ENCODE data around the gene GLT8D2. TPM values are rescaled to one million over a fixed set of nuclear protein-coding genes. Genes with fewer than 3 reads are reported as not detected.
A peak's percentile ranks its signal among the peaks of the same experiment; 100 is the strongest.

GLT8D2 gene
- total RNA-seq, 1 donor from 2014 or later, result 3.4 TPM

GRCh38 chr12:104000807-104001434 is 49.1 kb downstream of the GLT8D2 start:
- DNase-seq (ENCODE audit: low read depth, low spot score), result no peak

GRCh38 chr12:103998976-103999375 is 51.0 kb downstream of the GLT8D2 start:
- no peak for DNase-seq (ENCODE audit: low read depth, low spot score)

GRCh38 chr12:103997286-103997900 is 52.6 kb downstream of the GLT8D2 start:
- no peak for DNase-seq (ENCODE audit: low read depth, low spot score)

GRCh38 chr12:103996595-103996994 is 53.4 kb downstream of the GLT8D2 start:
- DNase-seq (ENCODE audit: low read depth, low spot score), result no peak

- DNase-seq (ENCODE audit: low read depth, low spot score), result no peak
Observed at GRCh38 chr12:103994235-103994634, 55.8 kb downstream of the GLT8D2 start.

GRCh38 chr12:103986829-103987228 is 63.2 kb downstream of the GLT8D2 start:
- DNase-seq (ENCODE audit: low read depth, low spot score), result no peak

- no peak for DNase-seq (ENCODE audit: low read depth, low spot score)
Observed at GRCh38 chr12:103978384-103978982, 71.5 kb downstream of the GLT8D2 start.

- DNase-seq (ENCODE audit: low read depth, low spot score), result no peak
Observed at GRCh38 chr12:103975368-103975767, 74.6 kb downstream of the GLT8D2 start.

GRCh38 chr12:103973909-103974308 is 76.1 kb downstream of the GLT8D2 start:
- DNase-seq (ENCODE audit: low read depth, low spot score), result no peak

GRCh38 chr12:103969391-103969790 is 80.6 kb downstream of the GLT8D2 start:
- DNase-seq (ENCODE audit: low read depth, low spot score), result no peak

- DNase-seq (ENCODE audit: low read depth, low spot score), result no peak
Observed at GRCh38 chr12:103966736-103967135, 83.3 kb downstream of the GLT8D2 start.

- DNase-seq (ENCODE audit: low read depth, low spot score), result peak; percentile 97
Observed at GRCh38 chr12:103965590-103966504, 84.1 kb downstream of the GLT8D2 start, which contains the start of gene TDG. Gene TDG (plus strand): TSS chr12:103965872. CDS start chr12:103966038, 166 bp downstream.

GRCh38 chr12:103965255-103965589 is 84.8 kb downstream of the GLT8D2 start:
- DNase-seq (ENCODE audit: low read depth, low spot score), result no peak

- no peak for DNase-seq (ENCODE audit: low read depth, low spot score)
Observed at GRCh38 chr12:103964805-103965204, 85.2 kb downstream of the GLT8D2 start.

GRCh38 chr12:103962493-103962892 is 87.5 kb downstream of the GLT8D2 start:
- DNase-seq (ENCODE audit: low read depth, low spot score), result no peak

GRCh38 chr12:103960616-103961227 is 89.3 kb downstream of the GLT8D2 start:
- DNase-seq (ENCODE audit: low read depth, low spot score), result no peak

GRCh38 chr12:103958621-103959020 is 91.4 kb downstream of the GLT8D2 start:
- no peak for DNase-seq (ENCODE audit: low read depth, low spot score)

- DNase-seq (ENCODE audit: low read depth, low spot score), result no peak
Observed at GRCh38 chr12:103957865-103958388, 92.1 kb downstream of the GLT8D2 start.

- no peak for DNase-seq (ENCODE audit: low read depth, low spot score)
Observed at GRCh38 chr12:103956509-103957027, 93.4 kb downstream of the GLT8D2 start.

GRCh38 chr12:103955811-103956508 is 94.0 kb downstream of the GLT8D2 start:
- DNase-seq (ENCODE audit: low read depth, low spot score), result no peak

Measured in pulmonary artery endothelial cell (primary cell).